Gastrocnemius medialis (tissue), 4 donors: ENCODE measurements around the gene TPD52L1. TPM values are rescaled to one million over a fixed set of nuclear protein-coding genes. Genes with fewer than 3 reads are reported as not detected.

Source experiments
- ATAC-seq, 2 donors: fragments of 150-250 bp; one replicate each; pipeline ENCODE4 v1.9.1; 2016
- DNase-seq, 2 donors: peaks; one replicate each; pipeline ENCODE4 v3.0.0-alpha.2; 2019
- H3K27ac ChIP-seq, 4 donors: fragments of 200-600 bp; sonication (generic); 1 replicate in 1 of 4; 2 replicates in 3 of 4; pipeline ENCODE4 v1.5.1; 2016 to 2018; ENCODE audit warnings: mild to moderate bottlenecking in 2 of 4, moderate library complexity in 1 of 4
- H3K27me3 ChIP-seq, 3 donors: fragments of 200-600 bp; sonication (generic) in 2 of 3; 1 replicate in 1 of 3; 2 replicates in 2 of 3; pipeline versions ENCODE4 v1.5.1 to v1.6.0; 2016 to 2019; ENCODE audit warnings: mild to moderate bottlenecking in 1 of 3, moderate library complexity in 1 of 3
- H3K36me3 ChIP-seq, 2 donors: fragments of 200-600 bp; sonication (generic) in 1 of 2; one replicate each; pipeline ENCODE4 v1.5.1; 2017 to 2018
- H3K4me1 ChIP-seq, 2 donors: fragments of 200-600 bp; sonication (generic) in 1 of 2; one replicate each; pipeline ENCODE4 v1.5.1; 2016 to 2017; ENCODE audit warnings: mild to moderate bottlenecking in 2 of 2
- H3K4me3 ChIP-seq, 4 donors: fragments of 200-600 bp; sonication (generic) in 3 of 4; 1 replicate in 1 of 4; 2 replicates in 3 of 4; pipeline ENCODE4 v1.5.1; 2016 to 2019; ENCODE audit warnings: mild to moderate bottlenecking in 2 of 4
- H3K9me3 ChIP-seq, 3 donors: fragments of 200-600 bp; sonication (generic) in 2 of 3; 1 replicate in 1 of 3; 2 replicates in 2 of 3; pipeline ENCODE4 v1.5.1; 2016 to 2019
- CTCF ChIP-seq, 5 experiments: fragments of 450-650 bp in 3 of 5; fragments of 200-600 bp in 2 of 5; sonication (generic) in 2 of 5; IDR thresholded peaks in 4 of 5; conservative IDR thresholded peaks in 1 of 5; 1 replicate in 4 of 5; 2 replicates in 1 of 5; pipeline ENCODE4 v1.5.1; 2016 to 2019; ENCODE audit warnings: antibody characterized with exemption in 5 of 5, mild to moderate bottlenecking in 3 of 5, moderate library complexity in 3 of 5
- POLR2A ChIP-seq, 2 donors: fragments of 450-650 bp; IDR thresholded peaks; one replicate each; pipeline ENCODE4 v1.6.1; 2017; ENCODE audit warnings: antibody characterized with exemption in 2 of 2, mild to moderate bottlenecking in 2 of 2, moderate library complexity in 2 of 2
- in situ Hi-C, 4 donors: fragments of 200-750 bp; cut with MboI; loops; one replicate each; pipeline versions ENCODE4 v1.15.0 to v1.8.0; 2017; ENCODE audit warnings: low sequenced_read_pairs in 4 of 4
- intact Hi-C: fragments of 100-400 bp; cut with DNase I; formaldehyde crosslinking; loops from one replicate; pipeline ENCODE4 v1.15.1; 2023; ENCODE audit warnings: low total_unique reads
- total RNA-seq, 4 donors: library from RNA; depleted of rRNA; stranded (reverse); fragments of >200 nt; gene quantifications; one replicate each; pipeline versions ENCODE4 v1.1.0 to v1.2.3, GENCODE V29; 2016

Gene TPD52L1
- total RNA-seq, 4 donors from 2014 or later, result 47.6 to 152 (median 123) TPM

- peak overlapping the region in 1 of 4 donors; percentile 15 for H3K27ac ChIP-seq
- DNase-seq (no peak), ATAC-seq (no peak)
- no peaks in the 10 kb centered on the region for H3K9me3 ChIP-seq
- H3K27me3 ChIP-seq, result no peaks in the 10 kb centered on the region
- H3K36me3 ChIP-seq, result no peaks in the 10 kb centered on the region
- no peak overlapping the region for H3K4me3 ChIP-seq
- in situ Hi-C loops, result no loop called here
- TF ChIP-seq CTCF (IDR thresholded peaks at IDR 0.05 in 4 of 5, conservative IDR thresholded peaks at IDR 0.05 in 1 of 5) (no peak), POLR2A (IDR thresholded peaks at IDR 0.05) (no peak)
- H3K4me1 ChIP-seq, result peaks cover 41 to 50% of the 10 kb centered on the region in 2 donors
- intact Hi-C loops, result no loop called here
Observed at GRCh38 chr6:125175466-125176048, 22.0 kb downstream of the TPD52L1 start.

- Histone ChIP-seq H3K9me3 (no peaks in the 10 kb centered on the region), H3K27me3 (no peaks in the 10 kb centered on the region), H3K4me1 (peaks cover 16 to 20% of the 10 kb centered on the region in 2 donors), H3K4me3 (no peak overlapping the region), H3K36me3 (no peaks in the 10 kb centered on the region), H3K27ac (peak overlapping the region in 1 of 4 donors; percentile 57)
- intact Hi-C loops (no loop called here), in situ Hi-C loops (no loop called here)
- DNase-seq, result no peak
- no peak for ATAC-seq
- TF ChIP-seq CTCF (IDR thresholded peaks at IDR 0.05 in 4 of 5, conservative IDR thresholded peaks at IDR 0.05 in 1 of 5) (no peak), POLR2A (IDR thresholded peaks at IDR 0.05) (no peak)
Observed at GRCh38 chr6:125182237-125183008, 28.9 kb downstream of the TPD52L1 start.

- no peak for TF ChIP-seq CTCF (IDR thresholded peaks at IDR 0.05 in 4 of 5, conservative IDR thresholded peaks at IDR 0.05 in 1 of 5)
- TF ChIP-seq POLR2A (IDR thresholded peaks at IDR 0.05), result no peak
- no peak for DNase-seq
- ATAC-seq, result no peak
- Histone ChIP-seq H3K36me3 (no peaks in the 10 kb centered on the region), H3K27me3 (no peaks in the 10 kb centered on the region), H3K4me1 (peaks cover 26 to 30% of the 10 kb centered on the region in 2 donors), H3K4me3 (no peak overlapping the region), H3K27ac (peak overlapping the region in 3 of 4 donors; percentile 19 to 57 (median 29)), H3K9me3 (no peaks in the 10 kb centered on the region)
- in situ Hi-C loops (no loop called here), intact Hi-C loops (no loop called here)
Observed at GRCh38 chr6:125183391-125183790, 29.8 kb downstream of the TPD52L1 start.

GRCh38 chr6:125188037-125188436 lies 34.5 kb downstream of the TPD52L1 start:
- Histone ChIP-seq H3K27ac (peak overlapping the region; percentile 90 to 94 (median 92)), H3K4me1 (peaks cover 66 to 71% of the 10 kb centered on the region in 2 donors), H3K9me3 (no peaks in the 10 kb centered on the region), H3K27me3 (no peaks in the 10 kb centered on the region), H3K4me3 (no peak overlapping the region), H3K36me3 (no peaks in the 10 kb centered on the region)
- intact Hi-C loops, result no loop called here
- ATAC-seq (no peak), DNase-seq (no peak)
- TF ChIP-seq CTCF (IDR thresholded peaks at IDR 0.05 in 4 of 5, conservative IDR thresholded peaks at IDR 0.05 in 1 of 5) (no peak), POLR2A (IDR thresholded peaks at IDR 0.05) (no peak)
- in situ Hi-C loops, result no loop called here
